CD4-positive, alpha-beta T cell treated with Interleukin-10 for 1 hour (primary cell): ENCODE measurements around the gene CRIP1.

ENCODE experiments used
- DNase-seq: peaks from one replicate; pipeline ENCODE4 v3.0.0-alpha.2; 2020

CRIP1 gene

DNA sequence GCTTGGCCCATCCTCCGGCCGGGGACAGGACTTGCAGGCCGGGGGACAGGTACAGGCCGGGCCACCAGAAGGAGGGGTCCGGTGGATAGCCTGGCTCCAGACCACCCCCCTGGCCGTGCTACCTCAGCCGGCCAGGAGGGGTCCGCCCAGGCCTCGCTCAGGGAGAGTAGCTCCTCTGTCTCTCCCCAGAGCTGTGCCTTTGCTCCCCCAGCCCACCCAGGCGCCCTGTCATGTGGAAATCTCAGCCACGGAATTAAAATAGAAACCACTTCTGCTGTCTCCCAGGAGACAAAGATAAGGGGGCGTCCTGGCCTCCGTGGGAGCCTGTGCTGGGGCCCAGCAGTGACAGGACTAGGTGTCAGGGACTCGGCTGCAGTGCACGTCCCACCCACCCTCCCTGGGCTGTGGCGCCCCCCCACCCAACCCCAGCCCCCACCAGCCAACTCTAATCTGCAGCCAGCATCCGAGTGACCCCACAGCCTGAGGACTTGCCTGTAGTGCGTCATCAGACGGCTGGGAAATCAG is 15.3 kb upstream of the CRIP1 start:
- DNase-seq = no peak

DNA sequence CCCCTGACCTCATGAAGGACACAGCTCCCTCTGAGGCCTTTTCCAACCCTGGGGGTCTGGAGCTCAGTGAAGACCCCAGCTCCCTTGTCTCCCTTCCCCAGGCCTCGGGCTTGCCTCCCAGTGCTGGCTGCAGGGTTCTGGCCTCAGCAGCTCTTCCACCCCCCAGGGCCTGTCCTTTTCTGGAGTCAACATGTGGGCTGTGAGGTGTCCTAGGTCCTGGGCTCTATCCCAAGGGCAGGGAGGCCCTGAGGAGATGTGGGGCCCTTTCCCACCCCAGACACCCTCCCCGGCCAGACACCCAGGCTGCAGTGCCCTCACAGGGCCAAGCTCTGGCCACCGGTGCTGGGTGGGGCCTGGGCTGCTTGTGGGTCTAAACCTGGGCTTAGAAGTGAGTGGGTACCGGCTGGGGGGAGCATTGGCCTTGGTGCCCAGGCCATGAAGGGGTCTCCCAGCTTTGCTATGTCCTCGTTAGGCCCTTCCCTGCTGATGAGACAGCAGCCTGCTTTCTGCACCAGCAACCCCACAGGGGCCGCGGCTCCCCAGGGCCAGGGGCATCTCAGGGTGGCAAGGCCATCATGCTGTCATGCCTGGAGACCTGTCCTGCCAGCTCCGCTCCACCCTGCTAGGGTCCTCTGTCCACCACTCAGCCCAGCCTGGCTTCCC is 14.7 kb upstream of the CRIP1 start:
- no peak for DNase-seq

DNA sequence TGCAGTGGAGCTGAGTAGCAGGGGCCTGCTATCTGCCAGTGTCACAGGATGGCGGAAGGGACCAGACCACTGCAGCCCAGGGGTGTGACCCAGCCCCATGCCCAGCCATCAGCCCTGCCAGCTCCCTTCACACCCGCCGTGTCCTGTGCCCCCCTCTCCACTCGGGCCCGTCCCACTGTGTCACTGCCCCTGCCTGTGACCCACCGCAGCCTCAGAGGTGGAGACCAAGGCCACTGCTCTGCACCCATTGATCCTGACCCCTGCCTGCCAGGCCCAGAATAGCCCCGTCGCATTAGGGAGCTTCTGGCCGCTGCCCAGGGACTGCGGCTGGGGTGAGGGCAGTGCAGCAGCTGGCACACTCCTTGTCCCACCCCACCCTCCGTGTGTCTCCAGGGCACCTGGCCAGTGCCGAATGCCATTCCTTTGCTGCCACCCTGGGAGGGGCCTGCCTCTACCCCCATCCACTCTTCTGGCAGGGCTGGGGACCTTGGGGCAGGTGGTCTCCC is 14.1 kb upstream of the CRIP1 start:
- DNase-seq = no peak

DNA sequence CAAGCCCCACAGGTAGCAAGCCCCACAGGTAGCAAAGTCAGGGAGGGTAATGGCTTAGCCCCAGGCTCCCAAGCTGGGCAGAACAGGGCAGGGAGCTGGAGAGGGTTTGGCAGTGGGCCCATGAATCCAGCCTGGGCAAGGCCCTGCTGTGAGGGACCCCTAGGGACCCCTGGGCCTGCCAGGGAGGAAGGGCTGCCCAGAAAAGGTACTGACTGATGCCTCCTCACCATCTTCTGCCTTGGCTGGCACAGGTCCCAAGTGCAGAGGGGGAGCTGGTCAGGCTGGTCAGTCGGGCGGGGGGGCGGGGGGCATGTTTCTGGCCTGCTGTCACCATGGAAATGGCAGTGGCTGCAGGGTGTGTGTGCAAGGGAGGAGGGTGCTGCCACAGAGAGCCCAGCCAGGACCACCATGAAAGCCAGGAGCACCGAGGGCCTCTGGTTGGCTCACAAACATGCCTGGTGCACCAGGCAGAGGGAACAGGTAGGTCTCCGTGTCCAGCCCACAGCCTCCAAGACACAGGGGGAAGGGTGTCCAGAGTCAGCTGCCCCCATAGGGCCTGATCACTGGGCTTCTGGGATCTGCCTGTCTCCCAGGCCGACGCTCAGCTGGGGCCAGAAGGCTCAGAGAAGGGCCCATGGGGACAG is 13.5 kb upstream of the CRIP1 start:
- no peak for DNase-seq

DNA sequence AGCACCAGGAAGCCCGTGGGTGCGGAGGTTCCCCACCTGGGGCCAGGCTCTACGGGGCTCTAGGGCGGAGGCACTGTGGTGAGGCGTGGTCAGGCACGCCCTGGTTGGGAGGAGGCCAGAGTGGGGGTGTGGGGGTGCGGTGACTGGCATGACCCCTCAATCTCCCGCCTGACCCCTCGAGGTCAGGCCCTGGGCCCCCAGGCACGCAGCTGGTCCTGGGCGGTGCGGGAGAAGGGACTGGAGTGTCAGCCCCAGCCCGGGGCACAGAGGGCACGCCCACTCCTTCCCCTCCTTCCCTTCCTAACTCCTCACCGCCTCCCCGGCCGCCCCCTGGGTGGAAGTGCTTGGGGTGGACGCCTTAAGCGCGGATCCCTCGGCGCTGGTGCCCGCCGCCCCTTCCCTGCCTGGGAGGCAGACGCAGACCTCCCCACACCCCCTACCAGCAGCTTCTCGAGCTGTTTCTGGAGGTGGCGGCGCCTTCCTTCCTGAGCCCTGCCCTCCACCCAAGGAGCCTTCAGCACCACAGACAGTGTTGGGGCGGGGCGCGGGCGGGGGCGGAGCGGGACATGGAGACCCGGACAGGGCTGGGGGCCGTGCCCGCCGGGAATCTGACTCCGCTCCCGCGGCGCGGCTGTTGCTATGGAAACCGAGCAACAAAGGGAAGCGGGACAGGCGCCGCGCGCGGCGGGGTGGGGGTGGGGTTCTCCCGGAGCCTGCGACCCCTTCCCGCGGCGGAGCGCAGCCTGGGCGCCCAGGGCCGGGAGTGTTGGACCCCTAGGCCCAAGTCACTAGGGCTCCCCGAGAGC is 12.8 kb upstream of the CRIP1 start:
- DNase-seq = peak; percentile 85

DNA sequence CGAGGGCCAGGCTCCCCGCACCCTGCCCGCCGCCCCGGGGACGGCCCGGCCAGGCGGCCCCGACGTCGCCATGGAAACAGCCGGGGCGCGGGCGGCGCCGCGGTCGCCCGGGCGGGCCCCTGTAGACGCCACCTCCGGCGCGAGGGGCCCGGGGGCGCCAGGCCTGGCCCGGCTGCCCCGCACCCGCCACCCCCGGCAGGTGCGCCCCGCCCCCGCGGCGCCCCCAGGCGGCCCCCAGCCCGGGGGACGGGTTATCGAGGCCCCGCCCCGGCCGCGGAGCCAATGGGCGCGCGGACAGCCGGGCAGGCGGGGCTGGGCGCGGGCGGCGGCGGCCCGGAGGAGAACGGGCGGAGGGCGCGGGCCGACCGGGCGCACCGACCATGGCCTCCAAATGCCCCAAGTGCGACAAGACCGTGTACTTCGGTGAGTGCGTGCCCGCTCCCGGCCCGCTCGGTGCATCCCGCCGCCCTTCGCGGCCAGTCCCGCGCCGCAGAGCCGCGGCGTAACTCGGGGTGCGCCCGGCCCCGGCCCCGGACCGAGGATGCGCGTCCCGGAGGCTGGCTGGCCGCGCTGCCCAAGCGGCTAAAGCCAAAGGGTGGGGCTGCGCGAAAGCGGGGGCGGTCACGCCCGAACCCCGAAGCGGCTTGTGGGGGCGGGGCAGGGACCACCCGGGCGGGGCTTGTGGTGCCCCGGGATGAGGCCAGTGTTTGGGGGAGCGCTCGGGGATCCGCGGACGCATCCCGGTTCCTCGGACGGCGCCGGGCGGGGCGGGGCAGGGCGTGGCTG is 12.0 kb upstream of the CRIP1 start, which contains the start of gene CRIP2:
Gene CRIP2 (plus strand): TSS at position 339 of the 786 bp plus-strand sequence. CDS start 42 bp downstream, at position 381.
- DNase-seq = peak; percentile 68

DNA sequence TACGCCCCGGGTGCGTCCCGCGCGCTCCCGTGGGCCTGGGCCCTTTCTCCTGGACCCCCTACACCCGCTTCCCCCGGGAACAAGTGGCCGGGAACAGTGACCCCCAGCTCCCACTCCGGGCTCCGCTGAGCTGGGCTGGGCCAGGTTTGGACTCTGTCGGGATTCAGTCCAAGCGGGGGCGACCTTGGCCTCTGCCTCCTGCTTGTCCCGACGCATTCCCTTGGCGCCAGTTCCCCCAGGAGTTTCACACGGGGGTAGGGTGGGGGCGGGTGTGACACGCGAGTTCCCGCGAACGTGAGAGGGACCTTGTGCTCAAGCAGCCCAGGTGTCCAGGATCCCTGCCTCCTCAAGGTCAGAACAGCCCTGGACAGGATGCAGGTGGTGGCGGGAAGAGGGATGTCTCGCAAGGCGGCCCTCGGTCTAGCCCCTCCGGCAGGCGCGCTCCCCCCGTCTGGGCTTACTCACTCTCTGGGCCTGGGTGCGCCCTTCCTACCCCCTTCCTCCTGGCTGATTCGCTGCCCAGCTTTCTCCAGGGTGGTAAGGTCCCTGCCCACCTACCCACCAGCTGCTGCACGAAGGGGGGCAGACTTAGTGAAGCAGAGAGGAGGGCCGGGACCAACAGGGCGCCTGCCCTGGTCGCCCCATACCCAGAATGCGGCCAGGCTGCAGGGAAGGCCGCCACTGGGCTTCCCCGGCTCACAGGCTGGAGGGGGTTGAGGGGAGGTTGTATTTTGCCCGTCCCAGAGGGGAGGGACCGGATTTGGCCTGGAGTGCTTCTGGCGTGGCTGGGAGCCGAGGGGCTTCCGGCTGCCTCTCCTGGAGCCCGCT is 11.2 kb upstream of the CRIP1 start:
- no peak for DNase-seq

DNA sequence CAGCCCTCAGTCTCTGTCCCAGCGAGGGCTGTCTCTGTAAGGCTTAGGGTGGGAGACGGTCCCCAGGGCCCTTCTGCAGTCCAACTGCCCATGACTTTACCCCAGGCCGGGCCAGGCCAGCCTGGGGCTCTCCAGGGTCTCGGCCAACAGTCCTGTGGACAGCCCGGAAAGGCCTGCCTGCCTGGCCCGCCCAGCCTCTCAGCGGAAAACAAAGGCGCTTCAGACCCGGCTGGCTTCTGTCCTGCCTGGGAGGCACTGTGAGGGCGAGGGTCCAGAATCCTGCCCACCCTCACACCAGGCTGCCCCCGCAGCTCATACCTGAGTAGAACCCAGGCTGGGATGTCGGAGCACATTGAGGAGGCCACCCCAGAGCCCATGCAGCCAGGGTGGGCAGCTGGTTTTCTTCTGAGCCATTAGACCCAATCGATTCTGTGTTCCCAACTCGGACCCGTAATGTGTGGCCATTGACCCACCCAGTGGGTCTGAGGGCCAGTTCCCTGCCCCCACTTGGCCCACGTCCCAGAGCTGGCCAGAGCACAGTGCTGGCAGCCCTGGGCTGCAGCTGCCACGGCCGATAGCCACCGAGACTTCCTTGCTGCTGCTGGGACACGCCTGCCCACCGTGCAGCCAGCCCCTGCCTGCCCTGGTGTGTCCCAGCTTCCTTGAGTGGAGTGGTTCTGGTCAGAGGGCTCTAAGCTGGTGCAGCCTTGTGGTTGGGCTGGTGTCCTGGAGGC is 10.4 kb upstream of the CRIP1 start:
- DNase-seq = no peak

DNA sequence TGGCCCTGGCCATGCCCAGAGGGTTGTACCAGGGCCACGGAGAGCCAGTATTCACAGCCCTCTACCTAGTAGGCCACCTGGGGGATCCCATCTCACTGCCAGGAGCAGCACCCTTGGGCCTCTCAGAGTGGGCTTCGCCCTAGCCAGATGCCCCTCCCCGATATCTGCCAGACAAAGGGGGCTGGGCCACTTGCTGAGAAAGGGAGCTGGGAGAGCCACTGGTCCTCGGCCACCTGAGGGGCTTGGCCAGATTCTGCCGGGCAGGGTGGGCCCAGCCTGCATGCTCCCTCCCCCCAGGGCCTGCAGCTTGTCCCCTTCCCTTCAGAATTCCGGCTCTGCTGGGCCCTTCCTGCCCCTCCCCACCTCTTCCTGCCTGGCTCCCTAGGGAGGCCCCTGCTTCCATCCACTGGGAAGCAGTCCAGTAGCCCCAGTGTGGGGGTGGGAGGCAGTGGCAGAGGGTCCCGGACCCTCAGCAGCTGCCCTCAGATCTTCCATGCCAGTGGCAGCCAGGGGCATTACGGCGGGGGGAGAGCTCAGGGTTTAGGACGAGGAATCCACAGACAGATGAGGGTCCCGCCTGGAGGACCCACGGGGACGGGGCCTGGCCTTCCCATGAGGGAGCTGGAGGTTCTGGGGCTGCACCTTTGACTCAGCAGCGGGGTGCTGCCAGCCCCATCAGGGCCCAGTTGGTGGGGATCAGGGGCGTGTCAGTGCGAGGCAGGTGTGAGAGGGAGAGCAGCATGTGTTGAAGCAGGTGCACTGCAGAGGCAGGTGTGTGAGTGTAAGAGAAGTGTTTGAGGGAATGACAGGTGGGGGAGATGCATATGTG is 9.6 kb upstream of the CRIP1 start:
- DNase-seq = no peak

DNA sequence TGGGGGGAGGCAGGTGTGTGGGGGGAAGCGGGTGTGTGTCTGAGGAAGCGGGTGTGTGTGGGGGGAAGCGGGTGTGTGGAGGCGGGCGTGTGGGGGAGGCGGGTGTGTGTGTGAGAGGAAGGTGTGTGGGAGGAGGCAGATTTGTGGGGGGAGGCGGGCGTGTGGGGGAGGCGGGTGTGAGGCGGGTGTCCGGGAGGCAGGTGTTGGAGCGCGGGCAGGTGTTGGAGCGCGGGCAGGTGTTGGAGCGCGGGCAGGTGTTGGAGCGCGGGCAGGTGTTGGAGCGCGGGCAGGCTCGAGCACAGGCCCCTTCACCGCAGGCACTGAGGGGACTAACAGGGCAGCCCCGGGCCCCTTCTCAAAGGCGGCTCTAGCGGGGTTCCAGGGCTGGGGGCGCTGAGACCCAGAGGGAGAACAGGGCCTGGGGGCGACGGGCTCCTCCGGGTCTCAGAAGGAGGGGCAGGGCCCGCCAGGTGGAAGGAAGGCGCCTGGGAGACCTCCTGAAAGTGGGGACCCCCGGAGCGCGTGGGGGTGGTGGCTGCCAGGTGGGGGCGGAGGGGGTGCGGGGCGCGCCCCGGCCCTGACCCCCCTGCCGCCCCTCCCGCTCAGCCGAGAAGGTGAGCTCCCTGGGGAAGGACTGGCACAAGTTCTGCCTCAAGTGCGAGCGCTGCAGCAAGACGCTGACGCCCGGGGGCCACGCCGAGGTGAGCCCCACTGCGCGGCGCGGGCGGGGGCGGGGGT is 8.9 kb upstream of the CRIP1 start:
- peak; percentile 86 for DNase-seq

DNA sequence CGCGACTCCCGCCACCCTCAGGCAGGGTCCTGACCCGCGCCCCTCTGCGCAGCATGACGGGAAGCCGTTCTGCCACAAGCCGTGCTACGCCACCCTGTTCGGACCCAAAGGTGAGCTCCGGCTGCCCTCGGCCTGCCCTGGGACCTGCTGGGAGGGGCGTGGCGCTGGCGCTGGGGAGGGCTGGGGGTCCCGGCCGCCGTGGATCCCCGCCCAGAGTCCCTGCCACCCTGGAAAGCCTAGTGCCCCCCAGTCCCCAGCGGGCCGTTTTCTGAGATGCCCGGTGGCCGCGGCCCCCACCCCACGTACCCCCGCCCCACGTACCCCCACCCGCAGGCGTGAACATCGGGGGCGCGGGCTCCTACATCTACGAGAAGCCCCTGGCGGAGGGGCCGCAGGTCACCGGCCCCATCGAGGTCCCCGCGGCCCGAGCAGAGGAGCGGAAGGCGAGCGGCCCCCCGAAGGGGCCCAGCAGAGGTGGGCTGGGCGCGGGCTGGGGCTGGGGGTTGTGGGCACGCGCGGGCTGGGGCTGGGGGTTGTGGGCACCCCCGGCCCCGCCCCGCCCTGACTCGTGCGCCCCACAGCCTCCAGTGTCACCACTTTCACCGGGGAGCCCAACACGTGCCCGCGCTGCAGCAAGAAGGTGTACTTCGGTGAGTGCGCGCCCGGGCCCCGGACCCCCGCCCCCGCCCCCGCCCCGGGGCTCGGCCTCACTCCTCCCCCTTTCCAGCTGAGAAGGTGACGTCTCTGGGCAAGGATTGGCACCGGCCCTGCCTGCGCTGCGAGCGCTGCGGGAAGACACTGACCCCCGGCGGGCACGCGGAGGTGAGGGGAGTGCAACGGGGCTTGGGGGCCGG is 8.1 kb upstream of the CRIP1 start:
- peak; percentile 55 for DNase-seq

DNA sequence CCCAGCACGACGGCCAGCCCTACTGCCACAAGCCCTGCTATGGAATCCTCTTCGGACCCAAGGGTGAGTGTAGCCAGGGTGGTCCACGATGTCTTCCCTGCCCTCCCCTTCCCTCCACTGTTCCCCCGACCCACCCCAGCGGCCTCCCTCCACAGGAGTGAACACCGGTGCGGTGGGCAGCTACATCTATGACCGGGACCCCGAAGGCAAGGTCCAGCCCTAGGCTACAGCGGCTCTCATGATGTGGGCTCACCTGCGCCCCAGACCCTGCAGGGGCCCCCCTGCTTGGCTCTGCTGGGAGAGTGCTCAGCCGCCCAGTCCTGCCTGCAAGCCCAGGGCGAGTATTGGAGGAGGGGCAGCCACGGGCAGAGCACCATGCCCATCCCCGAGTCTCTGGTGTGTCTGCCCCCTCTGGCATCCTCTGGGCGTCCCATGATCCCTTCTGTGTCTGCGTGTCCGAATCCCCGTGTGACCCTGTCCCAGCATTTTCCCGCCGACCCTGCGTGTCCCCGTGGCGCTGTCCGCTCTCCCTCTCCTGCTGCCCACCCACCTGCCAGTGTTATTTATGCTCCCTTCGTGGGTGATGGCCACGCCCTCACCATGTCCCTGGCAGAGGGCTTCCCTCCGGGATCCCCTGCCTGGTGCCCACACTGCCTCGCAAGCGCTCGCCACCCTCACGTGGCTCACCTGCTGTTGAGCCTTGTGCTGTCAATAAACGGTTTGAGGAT is 7.1 kb upstream of the CRIP1 start:
- DNase-seq = peak; percentile 23

DNA sequence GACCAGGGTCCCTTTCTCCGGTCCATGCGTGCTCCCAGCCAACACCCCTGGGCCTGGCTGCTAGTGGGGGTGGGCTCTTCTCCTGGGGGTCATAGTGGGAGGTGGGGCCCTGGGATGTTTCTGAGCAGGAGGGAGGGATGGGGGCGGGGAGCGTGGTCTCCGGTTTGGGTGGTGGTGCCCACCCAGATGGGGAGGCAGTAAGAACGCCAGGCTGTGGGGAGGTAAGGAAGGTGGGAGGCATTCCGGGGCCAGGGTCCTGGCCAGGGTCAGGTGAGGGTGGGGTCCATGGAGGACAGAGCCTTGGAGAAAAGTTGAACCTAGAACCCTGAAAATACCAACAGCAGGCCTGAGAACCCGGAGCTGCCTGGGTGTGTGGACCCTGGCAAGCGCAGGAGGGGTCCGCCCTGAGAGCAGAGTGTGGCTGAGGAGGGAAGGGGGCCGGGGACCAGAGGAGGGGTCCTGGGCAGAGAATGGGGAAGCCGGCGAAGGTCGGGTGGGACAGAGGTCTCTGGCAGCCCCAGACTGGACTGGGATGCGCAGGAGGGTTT is 6.4 kb upstream of the CRIP1 start:
- no peak for DNase-seq

DNA sequence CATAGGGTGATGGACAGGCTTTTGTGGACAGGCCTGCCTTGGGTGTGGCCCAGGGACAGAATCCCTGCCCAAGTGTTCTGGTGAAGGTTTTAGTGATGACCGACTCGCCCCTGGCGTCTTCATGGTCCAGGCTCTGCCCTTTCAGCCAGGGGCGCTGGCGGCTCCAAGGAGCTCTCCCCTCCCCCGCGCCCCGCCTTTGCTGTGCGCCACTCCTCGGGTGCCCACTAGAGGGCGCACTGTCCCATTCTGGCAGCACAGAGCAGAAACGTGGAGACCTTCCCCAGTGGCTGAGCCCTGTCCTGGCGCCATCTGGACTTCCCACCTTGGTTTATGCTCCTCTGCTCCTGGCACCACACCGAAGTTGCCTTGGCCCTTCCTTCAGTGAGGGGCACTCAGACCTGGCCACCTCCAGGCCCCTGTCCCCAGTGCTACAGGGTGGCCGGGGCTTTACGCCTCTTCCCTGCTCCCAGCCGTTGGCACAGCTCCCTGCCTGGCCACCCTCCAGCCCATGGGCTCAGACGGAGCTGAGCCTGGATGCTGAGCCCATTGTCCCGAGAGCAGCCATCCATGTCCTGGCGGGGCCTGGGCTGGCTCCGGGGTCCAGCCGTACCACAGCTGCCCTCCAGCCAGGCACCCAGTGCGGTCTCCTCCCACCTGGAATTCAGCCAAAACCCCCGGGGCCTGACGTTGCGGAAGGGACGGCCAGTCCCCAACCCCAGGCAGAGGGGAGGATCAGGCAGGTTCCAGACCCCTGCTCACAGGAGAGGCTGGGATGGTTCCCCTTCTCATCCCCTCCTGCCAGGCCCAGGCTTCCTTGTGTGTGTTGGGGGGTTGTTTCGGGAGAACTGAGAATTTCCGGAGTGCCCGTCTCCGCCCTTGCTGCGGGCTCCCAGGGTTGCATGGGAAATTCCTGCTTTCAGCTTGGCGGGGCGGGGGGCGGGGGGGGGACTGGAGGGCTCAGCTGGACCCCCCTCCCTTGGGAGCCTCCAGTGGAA is 5.6 kb upstream of the CRIP1 start:
- peak; percentile 94 for DNase-seq

DNA sequence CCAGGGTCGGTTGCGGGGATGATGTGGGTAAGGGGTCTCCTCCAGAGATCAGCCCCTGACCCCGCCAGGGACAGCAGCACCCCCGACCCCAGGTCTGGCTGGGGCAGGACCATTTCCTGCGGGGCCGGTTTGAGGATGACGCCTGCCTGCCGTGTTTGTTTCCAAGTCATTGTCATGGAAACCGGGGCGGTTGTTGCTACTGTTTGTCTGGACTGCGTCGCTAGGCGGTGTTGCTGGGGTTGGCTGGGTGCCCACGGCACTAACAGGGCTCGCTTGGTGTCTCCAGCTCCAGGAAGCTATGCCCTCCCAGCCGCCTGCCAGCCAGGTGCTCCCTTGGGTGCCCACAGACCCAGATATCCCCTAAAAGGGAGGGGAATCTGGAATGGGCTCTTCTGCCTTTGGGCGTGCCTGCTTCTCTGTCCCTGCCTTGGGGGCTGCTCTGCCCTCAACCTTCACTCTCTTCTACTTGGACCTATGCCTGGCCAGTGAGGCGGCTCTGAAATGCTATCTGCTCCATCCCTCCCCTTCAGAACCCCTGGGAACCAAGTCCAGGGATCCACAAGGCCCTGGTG is 4.7 kb upstream of the CRIP1 start:
- peak; percentile 99 for DNase-seq
